ENCODE results near the gene COA3. TPM values are rescaled to one million over a fixed set of nuclear protein-coding genes. Genes with fewer than 3 reads are reported as not detected.
A peak's percentile ranks its signal among the peaks of the same experiment; 100 is the strongest.

The COA3 gene
- total RNA-seq, 6 experiments from 2014 or later, result 52.8 to 67.3 (median 61.1) TPM

GRCh38 chr17:42766124-42766523 lies 32.4 kb downstream of the COA3 start:
- Mint-ChIP-seq H3K27ac (no peak overlapping the region), H3K36me3 (ENCODE audit: low read depth) (no peaks in the 10 kb centered on the region), H3K27me3 (ENCODE audit: insufficient read depth) (peaks cover 5% of the 10 kb centered on the region; the same call in 1 of the 2 replicates), H3K9me3 (no peaks in the 10 kb centered on the region), H3K4me1 (ENCODE audit: low read depth) (peaks cover 16% of the 10 kb centered on the region), H3K4me3 (no peak overlapping the region)
- DNase-seq, result no peak
- no peak for TF ChIP-seq CTCF (IDR thresholded peaks at IDR 0.05)

GRCh38 chr17:42761638-42762037 lies 36.9 kb downstream of the COA3 start:
- Mint-ChIP-seq H3K36me3 (ENCODE audit: low read depth) (no peaks in the 10 kb centered on the region), H3K4me3 (peak overlapping the region; percentile 24; the same call in 1 of the 2 replicates), H3K27me3 (ENCODE audit: insufficient read depth) (peaks cover 16% of the 10 kb centered on the region), H3K27ac (no peak overlapping the region), H3K4me1 (ENCODE audit: low read depth) (peaks cover 8% of the 10 kb centered on the region), H3K9me3 (no peaks in the 10 kb centered on the region)
- TF ChIP-seq CTCF (IDR thresholded peaks at IDR 0.05), result no peak
- no peak for DNase-seq

GRCh38 chr17:42760652-42761581 lies 37.6 kb downstream of the COA3 start, which contains the start of gene RAMP2:
RAMP2 (plus strand) TSS chr17:42761227; CDS start chr17:42761262, 35 bp downstream.
- H3K27me3 Mint-ChIP-seq (ENCODE audit: insufficient read depth), result peaks cover 21% of the 10 kb centered on the region
- H3K27ac Mint-ChIP-seq, result no peak within 1 kb of the TSS
- no peaks in the 10 kb centered on the region for H3K9me3 Mint-ChIP-seq
- H3K4me1 Mint-ChIP-seq (ENCODE audit: low read depth), result peaks cover 8% of the 10 kb centered on the region
- H3K4me3 Mint-ChIP-seq, result peak within 1 kb of the TSS; percentile 45
- DNase-seq, result no peak
- peak; percentile 12; the same call in 1 of the 2 replicates for TF ChIP-seq CTCF (IDR thresholded peaks at IDR 0.05)
- H3K36me3 Mint-ChIP-seq (ENCODE audit: low read depth), result no peaks in the 10 kb centered on the region

- Mint-ChIP-seq H3K9me3 (no peaks in the 10 kb centered on the region), H3K27me3 (ENCODE audit: insufficient read depth) (peaks cover 26% of the 10 kb centered on the region), H3K4me3 (peak overlapping the region; percentile 45; the same call in 1 of the 2 replicates), H3K4me1 (ENCODE audit: low read depth) (peaks cover 8% of the 10 kb centered on the region), H3K36me3 (ENCODE audit: low read depth) (no peaks in the 10 kb centered on the region), H3K27ac (no peak overlapping the region)
- TF ChIP-seq CTCF (IDR thresholded peaks at IDR 0.05), result no peak
- no peak for DNase-seq
Observed at GRCh38 chr17:42759982-42760651, 38.4 kb downstream of the COA3 start.

DNA sequence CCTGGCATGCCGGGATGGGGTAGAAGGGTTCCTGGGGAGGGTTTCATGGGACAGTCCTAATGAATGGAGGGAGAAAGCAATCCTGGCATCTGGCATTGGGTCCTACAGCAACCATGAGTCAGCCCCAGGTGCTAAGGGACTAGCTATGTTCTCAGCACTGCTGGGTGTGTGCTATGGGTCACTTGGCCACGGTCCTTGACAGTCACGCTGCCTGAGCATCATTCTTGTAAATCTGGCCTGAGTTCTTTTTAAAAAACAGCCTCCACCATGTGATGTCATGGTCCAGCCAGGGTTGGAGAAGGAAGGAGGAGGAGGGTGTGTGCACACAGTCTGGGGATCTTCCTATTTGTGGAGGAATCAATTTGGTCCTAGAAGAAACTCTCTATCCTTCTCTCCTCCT lies 43.7 kb downstream of the COA3 start:
- DNase-seq, result no peak
- Mint-ChIP-seq H3K36me3 (ENCODE audit: low read depth) (no peaks in the 10 kb centered on the region), H3K4me1 (ENCODE audit: low read depth) (no peaks in the 10 kb centered on the region), H3K27ac (no peak overlapping the region), H3K4me3 (no peak overlapping the region), H3K9me3 (no peaks in the 10 kb centered on the region), H3K27me3 (ENCODE audit: insufficient read depth) (peaks cover 39% of the 10 kb centered on the region)
- TF ChIP-seq CTCF (IDR thresholded peaks at IDR 0.05), result no peak

Data from HFFc6 (cell line).